ENCODE measurements around the gene UCKL1. TPM values are rescaled to one million over a fixed set of nuclear protein-coding genes. Genes with fewer than 3 reads are reported as not detected.
"Not testable (repeated sequence)": the region's sequence is repeated elsewhere in the genome, so short reads cannot be mapped to it uniquely, and the experiment has no call there.

The UCKL1 gene
- total and polyA plus RNA-seq, 3 donors from 2014 or later: 35.0 to 78.0 (median 72.6) TPM

- Histone ChIP-seq H3K27ac (no peak overlapping the region), H3K4me3 (no peak overlapping the region), H3K9me3 (no peaks in the 10 kb centered on the region), H3K4me1 (peaks cover 24% of the 10 kb centered on the region), H3K36me3 (ENCODE audit: low read depth, missing control alignments) (no peaks in the 10 kb centered on the region), H3K27me3 (no peaks in the 10 kb centered on the region)
- intact Hi-C loops (cut with DNase I; ENCODE audit: low total_unique reads): loop anchor here (5.0 kb wide), 1 partner anchor 440 kb away; the partner anchor contains the start of gene PTK6
- WGBS, 2 donors: 81 to 82% methylated on average over 17 to 18 of the region's 18 CpGs
- TF ChIP-seq POLR2A (IDR thresholded peaks at IDR 0.05): no peak
- TF ChIP-seq CTCF (IDR thresholded peaks at IDR 0.05): no peak
- no peak for DNase-seq
These were observed 20.9 kb upstream of the UCKL1 start for GRCh38 chr20:63976980-63977738.

- H3K27ac ChIP-seq; H3K27me3 ChIP-seq; H3K9me3 ChIP-seq; H3K4me3 ChIP-seq; H3K36me3 ChIP-seq (ENCODE audit: low read depth, missing control alignments); DNase-seq: not testable (repeated sequence)
- 90 to 95% methylated on average over 7 of the region's 7 CpGs for WGBS, 2 donors
- H3K4me1 ChIP-seq: peaks cover 19% of the 10 kb centered on the region
- intact Hi-C loops (cut with DNase I; ENCODE audit: low total_unique reads): loop anchor here (5.0 kb wide), 1 partner anchor 439 kb away; the partner anchor contains the start of gene PTK6
These were observed 20.3 kb upstream of the UCKL1 start for GRCh38 chr20:63976511-63976910.

- no peak overlapping the region for H3K4me3 ChIP-seq
- WGBS, 2 donors: 74 to 78% methylated on average over 15 to 19 of the region's 19 CpGs
- H3K4me1 ChIP-seq: peaks cover 11% of the 10 kb centered on the region
- no peaks in the 10 kb centered on the region for H3K27me3 ChIP-seq
- no peaks in the 10 kb centered on the region for H3K36me3 ChIP-seq (ENCODE audit: low read depth, missing control alignments)
- no peak for DNase-seq
- TF ChIP-seq CTCF (IDR thresholded peaks at IDR 0.05): no peak
- no peak for TF ChIP-seq POLR2A (IDR thresholded peaks at IDR 0.05)
- H3K9me3 ChIP-seq: no peaks in the 10 kb centered on the region
- intact Hi-C loops (cut with DNase I; ENCODE audit: low total_unique reads): loop anchor here (5.0 kb wide), 1 partner anchor 437 kb away; the partner anchor contains the start of gene PTK6
- H3K27ac ChIP-seq: no peak overlapping the region
These were observed 18.4 kb upstream of the UCKL1 start for GRCh38 chr20:63974402-63975200.

- H3K27ac ChIP-seq: no peak overlapping the region
- TF ChIP-seq POLR2A (IDR thresholded peaks at IDR 0.05) (no peak), CTCF (IDR thresholded peaks at IDR 0.05) (peak; percentile 97 to 98 (median 98))
- 41 to 46% methylated on average over 21 to 37 of the region's 37 CpGs for WGBS, 2 donors
- H3K4me1 ChIP-seq: peaks cover 10% of the 10 kb centered on the region
- peak; percentile 90 for DNase-seq
- no peaks in the 10 kb centered on the region for H3K27me3 ChIP-seq
- no peaks in the 10 kb centered on the region for H3K36me3 ChIP-seq (ENCODE audit: low read depth, missing control alignments)
- intact Hi-C loops (cut with DNase I; ENCODE audit: low total_unique reads): no loop called here
- no peak overlapping the region for H3K4me3 ChIP-seq
- H3K9me3 ChIP-seq: no peaks in the 10 kb centered on the region
These were observed 17.6 kb upstream of the UCKL1 start for GRCh38 chr20:63973636-63974401.

GRCh38 chr20:63973160-63973479, 16.9 kb upstream of the UCKL1 start:
- 86 to 96% methylated on average over 1 to 3 of the region's 3 CpGs for WGBS, 2 donors
- DNase-seq: no peak
- TF ChIP-seq POLR2A (IDR thresholded peaks at IDR 0.05) (no peak), CTCF (IDR thresholded peaks at IDR 0.05) (no peak)
- H3K36me3 ChIP-seq (ENCODE audit: low read depth, missing control alignments): no peaks in the 10 kb centered on the region
- H3K4me1 ChIP-seq: peaks cover 12% of the 10 kb centered on the region
- intact Hi-C loops (cut with DNase I; ENCODE audit: low total_unique reads): no loop called here
- H3K4me3 ChIP-seq: no peak overlapping the region
- no peaks in the 10 kb centered on the region for H3K9me3 ChIP-seq
- H3K27ac ChIP-seq: no peak overlapping the region
- H3K27me3 ChIP-seq: no peaks in the 10 kb centered on the region
